A673 (cell line): Measurements from ENCODE around the gene CASP5. TPM values are rescaled to one million over a fixed set of nuclear protein-coding genes. Genes with fewer than 3 reads are reported as not detected.
"Not testable (repeated sequence)": the region's sequence is repeated elsewhere in the genome, so short reads cannot be mapped to it uniquely, and the experiment has no call there.

Experiments used
- BruUV-seq: library from RNA; stranded (reverse); fragments of 400-500 nt; replicated peaks from 2 replicates; lab custom pipeline; 2021; lab: Mats Ljungman, UMichigan
- CTCF ChIA-PET: fragments of 300-600 bp; sonication (Branson Sonifier 250); formaldehyde crosslinking; loops from one replicate; lab custom pipeline; 2022; ENCODE audit warnings: antibody characterized with exemption; lab: Charles Lee
- POLR2A ChIA-PET: fragments of 300-600 bp; sonication (Branson Sonifier 250); formaldehyde crosslinking; loops from one replicate; lab custom pipeline; 2022; ENCODE audit warnings: antibody characterized with exemption; ENCODE audit not compliant: low non-redundant PET; lab: Charles Lee
- DNase-seq: peaks from one replicate; pipeline ENCODE4 v3.0.0-alpha.2; 2015; ENCODE audit warnings: low spot score
- H3K27ac ChIP-seq: fragments of 200-600 bp; sonication (generic); 2 replicates; pipeline ENCODE4 v1.5.1; 2016; ENCODE audit warnings: mixed run types, low read depth, mild to moderate bottlenecking, mixed read lengths, antibody characterized with exemption, low read length; ENCODE audit not compliant: poor library complexity, severe bottlenecking
- H3K27me3 ChIP-seq: fragments of 200-600 bp; sonication (generic); replicated peaks from 2 replicates; pipeline ENCODE4 v1.6.1; 2017; ENCODE audit warnings: mixed run types, low read depth, mild to moderate bottlenecking, mixed read lengths, antibody characterized with exemption, low read length; ENCODE audit not compliant: insufficient read depth, poor library complexity
- H3K36me3 ChIP-seq: fragments of 200-600 bp; sonication (generic); 2 replicates; pipeline ENCODE4 v1.6.1; 2016; ENCODE audit warnings: mixed run types, mild to moderate bottlenecking, mixed read lengths, antibody characterized with exemption, low read length; ENCODE audit not compliant: insufficient read depth, poor library complexity, severe bottlenecking
- H3K4me1 ChIP-seq: fragments of 200-600 bp; sonication (generic); 2 replicates; pipeline ENCODE4 v1.6.1; 2017; ENCODE audit warnings: mixed run types, mild to moderate bottlenecking, mixed read lengths, antibody characterized with exemption, low read length; ENCODE audit not compliant: insufficient read depth, poor library complexity, severe bottlenecking
- H3K4me3 ChIP-seq: fragments of 200-600 bp; sonication (generic); 2 replicates; pipeline ENCODE4 v1.5.1; 2016; ENCODE audit warnings: low read depth, mixed run types, mild to moderate bottlenecking, mixed read lengths, low read length; ENCODE audit not compliant: poor library complexity, severe bottlenecking
- H3K9me3 ChIP-seq: fragments of 200-600 bp; sonication (generic); 2 replicates; pipeline ENCODE4 v1.6.1; 2016; ENCODE audit warnings: mixed run types, low read depth, mild to moderate bottlenecking, mixed read lengths, antibody characterized with exemption, low read length; ENCODE audit not compliant: poor library complexity, severe bottlenecking
- EZH2 ChIP-seq: fragments of 200-600 bp; sonication (generic); IDR thresholded peaks from 2 replicates; pipeline ENCODE4 v1.6.1; 2017; ENCODE audit warnings: borderline replicate concordance, low read depth, mild to moderate bottlenecking, mixed read lengths, antibody characterized with exemption, low read length; ENCODE audit not compliant: poor library complexity, severe bottlenecking
- intact Hi-C: fragments of 100-400 bp; cut with micrococcal nuclease; formaldehyde crosslinking; loops from one replicate; pipeline ENCODE4 v1.10.0; 2022; ENCODE audit not compliant: unreplicated experiment
- total RNA-seq: library from RNA; stranded (reverse); gene quantifications from 2 replicates; pipeline ENCODE4 v1.2.3, GENCODE V29; 2021
- TF ChIP-seq, protein P1 (sequence below): fragments of 300-800, 200-600 bp; sonication (generic); conservative IDR thresholded peaks from 2 replicates; pipeline ENCODE4 v1.5.1; 2017; ENCODE audit warnings: low read depth, mild to moderate bottlenecking, antibody characterized with exemption, low read length, moderate library complexity, mixed read lengths

The CASP5 gene
- total RNA-seq, 1 experiment from 2014 or later, result not detected

DNA sequence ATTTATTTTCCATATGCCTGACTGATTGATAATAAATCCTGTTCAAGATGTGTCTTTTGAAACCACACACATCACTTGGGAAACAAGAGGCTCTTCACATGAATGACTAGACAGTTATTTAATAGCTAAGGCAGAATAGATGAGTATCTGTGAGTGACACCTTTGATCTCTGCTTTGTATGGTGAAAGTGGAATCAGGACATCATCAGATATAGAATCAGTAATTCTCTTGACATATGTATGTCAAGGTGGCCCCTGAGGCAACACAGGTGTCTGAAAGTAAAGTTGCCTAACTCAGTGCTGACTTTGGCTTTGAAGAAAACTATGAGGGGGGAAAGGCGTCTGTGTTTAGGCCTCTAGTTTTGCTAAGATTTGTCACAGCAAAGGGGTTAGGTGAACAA is 43.1 kb downstream of the CASP5 start:
- no TSS peak for BruUV-seq
- Histone ChIP-seq H3K27ac (no peak overlapping the region), H3K9me3 (peaks cover 4% of the 10 kb centered on the region), H3K36me3 (no peaks in the 10 kb centered on the region), H3K27me3 (no peaks in the 10 kb centered on the region), H3K4me3 (no peak overlapping the region), H3K4me1 (no peaks in the 10 kb centered on the region)
- no peak for TF ChIP-seq EZH2
- TF ChIP-seq, protein P1, sequence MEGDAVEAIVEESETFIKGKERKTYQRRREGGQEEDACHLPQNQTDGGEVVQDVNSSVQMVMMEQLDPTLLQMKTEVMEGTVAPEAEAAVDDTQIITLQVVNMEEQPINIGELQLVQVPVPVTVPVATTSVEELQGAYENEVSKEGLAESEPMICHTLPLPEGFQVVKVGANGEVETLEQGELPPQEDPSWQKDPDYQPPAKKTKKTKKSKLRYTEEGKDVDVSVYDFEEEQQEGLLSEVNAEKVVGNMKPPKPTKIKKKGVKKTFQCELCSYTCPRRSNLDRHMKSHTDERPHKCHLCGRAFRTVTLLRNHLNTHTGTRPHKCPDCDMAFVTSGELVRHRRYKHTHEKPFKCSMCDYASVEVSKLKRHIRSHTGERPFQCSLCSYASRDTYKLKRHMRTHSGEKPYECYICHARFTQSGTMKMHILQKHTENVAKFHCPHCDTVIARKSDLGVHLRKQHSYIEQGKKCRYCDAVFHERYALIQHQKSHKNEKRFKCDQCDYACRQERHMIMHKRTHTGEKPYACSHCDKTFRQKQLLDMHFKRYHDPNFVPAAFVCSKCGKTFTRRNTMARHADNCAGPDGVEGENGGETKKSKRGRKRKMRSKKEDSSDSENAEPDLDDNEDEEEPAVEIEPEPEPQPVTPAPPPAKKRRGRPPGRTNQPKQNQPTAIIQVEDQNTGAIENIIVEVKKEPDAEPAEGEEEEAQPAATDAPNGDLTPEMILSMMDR, result no peak
- intact Hi-C loops, result no loop called here
- no peak for DNase-seq
- ChIA-PET POLR2A (no interaction called here), CTCF (no interaction called here)

DNA sequence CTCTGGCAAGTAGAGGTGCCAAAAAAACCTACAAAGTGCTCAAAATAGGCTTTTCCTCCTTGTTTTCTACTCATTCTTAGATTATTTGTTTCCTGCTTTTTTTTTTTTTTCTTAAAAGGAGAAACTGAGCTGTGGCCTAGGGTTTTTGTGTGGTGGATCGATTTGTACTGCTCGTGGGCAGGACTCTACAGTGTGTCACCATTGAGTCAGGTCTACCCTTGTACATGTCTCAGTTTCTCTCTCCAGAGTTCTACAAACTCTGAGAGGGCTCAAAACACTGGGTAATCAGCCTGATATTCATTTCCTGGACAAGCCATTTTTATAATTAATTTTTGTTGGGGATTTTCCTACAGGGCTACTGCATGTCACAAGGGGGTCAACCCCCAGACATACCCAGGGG is 49.4 kb downstream of the CASP5 start:
- no peak for DNase-seq
- Histone ChIP-seq H3K4me1 (peaks cover 13% of the 10 kb centered on the region), H3K27me3 (no peaks in the 10 kb centered on the region), H3K9me3 (peaks cover 17% of the 10 kb centered on the region), H3K4me3 (no peak overlapping the region), H3K27ac (no peak overlapping the region), H3K36me3 (no peaks in the 10 kb centered on the region)
- ChIA-PET POLR2A (no interaction called here), CTCF (no interaction called here)
- BruUV-seq, result no TSS peak
- no peak for TF ChIP-seq EZH2
- TF ChIP-seq, protein P1, result no peak
- intact Hi-C loops, result no loop called here

DNA sequence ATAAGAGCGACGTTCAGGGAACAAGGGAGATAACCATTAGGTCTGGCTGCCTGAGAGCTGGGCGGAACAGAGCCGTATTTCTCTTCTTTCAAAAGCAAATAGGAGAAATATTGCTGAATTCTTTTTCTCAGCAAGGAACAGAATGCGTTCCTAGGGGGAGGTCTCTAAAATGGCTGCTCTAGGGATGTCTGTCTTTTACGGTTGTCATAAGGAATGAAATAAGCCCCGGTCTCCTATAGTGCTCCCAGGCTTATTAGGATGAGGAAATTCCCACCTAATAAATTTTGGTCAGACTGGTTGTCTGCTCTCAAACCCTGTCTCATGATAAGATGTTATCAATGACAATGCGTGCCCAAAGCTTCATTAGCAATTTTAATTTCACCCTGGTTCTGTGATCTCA is 50.0 kb downstream of the CASP5 start:
- H3K9me3 ChIP-seq, result peaks cover 17% of the 10 kb centered on the region
- BruUV-seq, H3K36me3 ChIP-seq, H3K4me3 ChIP-seq, DNase-seq, POLR2A ChIA-PET, H3K27me3 ChIP-seq, CTCF ChIA-PET, H3K27ac ChIP-seq, intact Hi-C loops: not testable (repeated sequence)
- peaks cover 14% of the 10 kb centered on the region for H3K4me1 ChIP-seq

DNA sequence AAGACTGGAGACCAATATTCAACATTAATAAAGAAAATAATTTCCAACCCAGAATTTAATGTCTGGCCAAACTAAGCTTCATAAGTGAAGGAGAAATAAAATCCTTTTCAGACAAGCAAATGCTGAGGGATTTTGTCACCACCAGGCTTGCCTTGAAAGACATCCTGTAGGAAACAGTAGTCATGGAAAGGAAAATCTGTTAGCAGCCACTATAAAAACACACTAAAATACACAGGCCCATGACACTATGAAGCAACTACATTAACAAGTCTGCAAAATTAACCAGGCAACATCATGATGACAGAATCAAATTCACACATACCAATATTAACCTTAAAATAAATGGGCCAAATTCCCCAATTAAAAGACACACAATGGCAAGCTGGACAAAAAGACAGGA is 52.2 kb downstream of the CASP5 start:
- BruUV-seq, result no TSS peak
- H3K9me3 ChIP-seq, result peaks cover 17% of the 10 kb centered on the region
- CTCF ChIA-PET, result no interaction called here

More for the DNA sequence above, 52.2 kb downstream of the CASP5 start:
- POLR2A ChIA-PET, result interaction anchor here (0.7 kb wide), 1 partner anchor 65 kb away, joined by 4 read pairs; no protein-coding TSS in a partner anchor
- Histone ChIP-seq H3K27ac (no peak overlapping the region), H3K4me1 (peaks cover 29% of the 10 kb centered on the region), H3K36me3 (no peaks in the 10 kb centered on the region), H3K4me3 (no peak overlapping the region), H3K27me3 (no peaks in the 10 kb centered on the region)
- intact Hi-C loops, result no loop called here
- TF ChIP-seq, protein P1, result no peak
- TF ChIP-seq EZH2, result no peak
- no peak for DNase-seq
